ENCODE measurements around the gene PHETA2. TPM values are rescaled to one million over a fixed set of nuclear protein-coding genes. Genes with fewer than 3 reads are reported as not detected.

Gene PHETA2
- total RNA-seq, 1 experiment from 2014 or later: 2.6 TPM

- Histone ChIP-seq H2AFZ (ENCODE audit: low read length) (no peak overlapping the region), H4K20me1 (ENCODE audit: control insufficient read depth, insufficient read depth, insufficient read length) (peaks cover 5% of the 10 kb centered on the region), H3K79me2 (ENCODE audit: insufficient read depth, low read length) (no peaks in the 10 kb centered on the region), H4K5ac (ENCODE audit: insufficient read length, low read depth, low read length) (no peak overlapping the region), H3K4me1 (ENCODE audit: insufficient read depth, low read length) (no peaks in the 10 kb centered on the region), H2BK5ac (ENCODE audit: insufficient read length, low read length) (no peak overlapping the region), H3K9me3 (ENCODE audit: control insufficient read depth, low read depth, low read length) (no peaks in the 10 kb centered on the region), H3K27ac (ENCODE audit: insufficient read length, low read depth, low read length) (no peak overlapping the region), H2AK5ac (ENCODE audit: insufficient read length, low read length) (no peak overlapping the region), H3T11ph (ENCODE audit: low read length) (no peak overlapping the region), H3K18ac (ENCODE audit: insufficient read length, low read depth, low read length) (no peak overlapping the region), H3K79me1 (ENCODE audit: insufficient read depth, low read depth, low read length, poor library complexity, severe bottlenecking) (no peaks in the 10 kb centered on the region), H3K23ac (ENCODE audit: insufficient read length, low read depth, low read length) (no peak overlapping the region), H3K4ac (ENCODE audit: low read depth, low read length) (no peak overlapping the region), H2BK20ac (ENCODE audit: low read depth, low read length, poor library complexity, severe bottlenecking) (no peak overlapping the region), H3K27me3 (ENCODE audit: insufficient read depth, low read length) (no peaks in the 10 kb centered on the region), H2BK120ac (ENCODE audit: low read depth, low read length, poor library complexity, severe bottlenecking) (no peak overlapping the region), H3K14ac (ENCODE audit: insufficient read depth, low read length) (no peak overlapping the region), H3K23me2 (ENCODE audit: insufficient read length, low read depth, low read length, poor library complexity, severe bottlenecking) (no peaks in the 10 kb centered on the region), H3K4me2 (ENCODE audit: insufficient read depth, insufficient read length, low read length) (no peak overlapping the region), H4K8ac (replicated peaks; ENCODE audit: insufficient read length, low read depth, low read length) (no peak overlapping the region), H2BK15ac (ENCODE audit: low read depth, low read length) (no peak overlapping the region), H2BK12ac (ENCODE audit: insufficient read length, low read depth, low read length) (no peak overlapping the region), H3K9ac (ENCODE audit: extremely low read depth, insufficient read length, low read length) (no peak overlapping the region), H3K56ac (ENCODE audit: insufficient read length, low read depth, low read length) (no peak overlapping the region), H4K91ac (ENCODE audit: insufficient read length, low read depth, low read length) (no peak overlapping the region)
- Mint-ChIP-seq H3K9me3 (peaks cover 19 to 20% of the 10 kb centered on the region in 2 experiments), H3K27ac (no peak overlapping the region), H3K27me3 (ENCODE audit: low read depth) (peaks cover 7% of the 10 kb centered on the region), H3K4me1 (no peaks in the 10 kb centered on the region), H3K4me3 (no peak overlapping the region), H3K36me3 (ENCODE audit: insufficient read depth in 1 of 3, low read depth in 3 of 3) (peaks cover 28 to 44% (median 41%) of the 10 kb centered on the region in 3 experiments)
- WGBS (ENCODE audit: extremely low coverage, insufficient read length, low lambda C conversion rate): no CpG with 5 or more reads among the region's 1 CpG
- DNase-seq: no peak
- no peak for TF ChIP-seq CTCF (conservative IDR thresholded peaks at IDR 0.05)
These were observed 17.1 kb upstream of the PHETA2 start for GRCh38 chr22:42056757-42057511.

Data from H9 (cell line).